Liver (tissue), 9 donors: ENCODE data around the gene LRMDA. TPM values are rescaled to one million over a fixed set of nuclear protein-coding genes. Genes with fewer than 3 reads are reported as not detected.

Source experiments
- DNase-seq: peaks from one replicate; pipeline ENCODE4 v3.0.0-alpha.2; 2017; ENCODE audit warnings: low spot score
- H3K27ac ChIP-seq, 2 donors: one replicate each; pipeline ENCODE4 v1.7.0; 2013; ENCODE audit warnings: inconsistent platforms in 2 of 2, low read length in 2 of 2, control low read depth in 1 of 2, low read depth in 1 of 2, mild to moderate bottlenecking in 1 of 2
- H3K27me3 ChIP-seq, 4 donors: one replicate each; pipeline versions ENCODE4 v1.6.1 to v1.7.0; 2013; ENCODE audit warnings: low read length in 3 of 4, inconsistent platforms in 1 of 4, mild to moderate bottlenecking in 1 of 4, moderate library complexity in 1 of 4; ENCODE audit not compliant: control insufficient read depth in 4 of 4, insufficient read depth in 4 of 4
- H3K36me3 ChIP-seq, 4 donors: one replicate each; pipeline versions ENCODE4 v1.6.1 to v1.7.0; 2013; ENCODE audit warnings: low read length in 3 of 4, mild to moderate bottlenecking in 3 of 4, low read depth in 1 of 4, moderate library complexity in 1 of 4; ENCODE audit not compliant: control insufficient read depth in 4 of 4, insufficient read depth in 3 of 4
- H3K4me1 ChIP-seq, 4 donors: one replicate each; pipeline versions ENCODE4 v1.6.1 to v1.7.0; 2013; ENCODE audit warnings: low read length in 3 of 4, mild to moderate bottlenecking in 3 of 4, moderate library complexity in 1 of 4; ENCODE audit not compliant: control insufficient read depth in 4 of 4, insufficient read depth in 4 of 4
- H3K4me3 ChIP-seq, 3 donors: one replicate each; pipeline versions ENCODE4 v1.6.1 to v1.7.0; 2013; ENCODE audit warnings: low read length in 3 of 3, control low read depth in 1 of 3, low read depth in 1 of 3, mild to moderate bottlenecking in 1 of 3
- H3K9ac ChIP-seq, 2 donors: one replicate each; pipeline ENCODE4 v1.7.0; 2013; ENCODE audit warnings: low read length in 2 of 2, mild to moderate bottlenecking in 2 of 2, moderate library complexity in 2 of 2, control low read depth in 1 of 2, low read depth in 1 of 2
- H3K9me3 ChIP-seq, 4 donors: one replicate each; pipeline versions ENCODE4 v1.6.1 to v1.7.0; 2013; ENCODE audit warnings: low read length in 3 of 4; ENCODE audit not compliant: control insufficient read depth in 4 of 4
- ATF3 ChIP-seq: IDR thresholded peaks from 2 replicates; pipeline ENCODE4 v1.6.1; 2016; ENCODE audit warnings: antibody characterized with exemption
- CTCF ChIP-seq: fragments of 150-350 bp; IDR thresholded peaks from 2 replicates; pipeline ENCODE4 v1.5.1; 2017; ENCODE audit warnings: improper control_type of control experiment, low read depth, low read length; ENCODE audit not compliant: missing input control
- EGR1 ChIP-seq, 2 donors: IDR thresholded peaks; 2 replicates each; pipeline ENCODE4 v1.6.1; 2016 to 2018; ENCODE audit warnings: antibody characterized with exemption in 2 of 2, low read depth in 2 of 2
- FOXA2 ChIP-seq: IDR thresholded peaks from 2 replicates; pipeline ENCODE4 v1.6.1; 2016; ENCODE audit warnings: antibody characterized with exemption
- GABPA ChIP-seq, 2 donors: IDR thresholded peaks in 1 of 2; conservative IDR thresholded peaks in 1 of 2; 2 replicates each; pipeline ENCODE4 v1.6.1; 2016; ENCODE audit warnings: antibody characterized with exemption in 2 of 2, mild to moderate bottlenecking in 1 of 2, moderate library complexity in 1 of 2
- HNF4A ChIP-seq, 2 donors: conservative IDR thresholded peaks; 2 replicates each; pipeline ENCODE4 v1.6.1; 2016; ENCODE audit warnings: antibody characterized with exemption in 2 of 2, mild to moderate bottlenecking in 2 of 2
- JUND ChIP-seq, 2 donors: IDR thresholded peaks; 2 replicates each; pipeline ENCODE4 v1.6.1; 2016; ENCODE audit warnings: antibody characterized with exemption in 2 of 2
- MAX ChIP-seq: IDR thresholded peaks from 2 replicates; pipeline ENCODE4 v1.6.1; 2016; ENCODE audit warnings: antibody characterized with exemption
- NR2F2 ChIP-seq: IDR thresholded peaks from 2 replicates; pipeline ENCODE4 v1.6.1; 2016; ENCODE audit warnings: antibody characterized with exemption
- RAD21 ChIP-seq, 2 donors: IDR thresholded peaks; 2 replicates each; pipeline ENCODE4 v1.6.1; 2016; ENCODE audit warnings: antibody characterized with exemption in 2 of 2, mild to moderate bottlenecking in 2 of 2
- REST ChIP-seq: IDR thresholded peaks from 2 replicates; pipeline ENCODE4 v1.6.1; 2016; ENCODE audit warnings: antibody characterized with exemption, mild to moderate bottlenecking
- RXRA ChIP-seq, 2 donors: IDR thresholded peaks; 2 replicates each; pipeline ENCODE4 v1.6.1; 2017 to 2018; ENCODE audit warnings: antibody characterized with exemption in 2 of 2, mild to moderate bottlenecking in 1 of 2
- SP1 ChIP-seq: IDR thresholded peaks from 2 replicates; pipeline ENCODE4 v1.6.1; 2018; ENCODE audit warnings: antibody characterized with exemption, mild to moderate bottlenecking
- YY1 ChIP-seq: IDR thresholded peaks from 2 replicates; pipeline ENCODE4 v1.6.1; 2016; ENCODE audit warnings: antibody characterized with exemption, mild to moderate bottlenecking
- ZBTB33 ChIP-seq: IDR thresholded peaks from 2 replicates; pipeline ENCODE4 v1.6.1; 2016; ENCODE audit warnings: antibody characterized with exemption
- WGBS: extraction: QIAGEN DNeasy Blood & Tissue Kit; methylation state at CpG from one replicate; pipeline ENCODE4 v1.1.7; 2013; 5-methylcytosine and 5-hydroxymethylcytosine counted together
- polyA plus RNA-seq, 2 donors: library from polyadenylated mRNA; stranded (reverse) in 1 of 2; unstranded in 1 of 2; fragments of 200-250 nt in 1 of 2; fragments of >200 nt in 1 of 2; fragmentation: Nextera tagmentation in 1 of 2; extraction: Ambion mirVana in 1 of 2; gene quantifications; one replicate each; pipeline versions ENCODE4 v1.2.1 to v1.2.3, GENCODE V29; 2013 to 2015
- total RNA-seq, 2 donors: library from RNA; depleted of rRNA; stranded (reverse); fragments of >200 nt; gene quantifications; one replicate each; pipeline ENCODE4 v1.2.3, GENCODE V29; 2014
- donor health status: healthy.
- donor health status: healthy.
- donor health status: healthy.
- donor health status: healthy.
- donor health status: healthy.

The LRMDA gene
- total and polyA plus RNA-seq, 4 donors, result 7.9 to 15.8 (median 11.3) TPM

- 88% methylated on average over 3 of the region's 3 CpGs for WGBS
- H3K9me3 ChIP-seq, result no peaks in the 10 kb centered on the region
- peaks cover 0 to 2% (median 0%) of the 10 kb centered on the region in 4 donors for H3K4me1 ChIP-seq
- H3K9ac ChIP-seq, result no peak overlapping the region
- H3K4me3 ChIP-seq, result no peak overlapping the region
- no peak for DNase-seq
- no peak for TF ChIP-seq REST
- no peak for TF ChIP-seq RAD21 (IDR thresholded peaks at IDR 0.05)
- no peak for TF ChIP-seq YY1
- TF ChIP-seq MAX, result no peak
- TF ChIP-seq FOXA2, result no peak
- TF ChIP-seq EGR1 (IDR thresholded peaks at IDR 0.05; ENCODE audit: low read depth in 2 of 2), result no peak
- H3K27me3 ChIP-seq, result no peaks in the 10 kb centered on the region
- H3K27ac ChIP-seq, result no peak overlapping the region
- no peaks in the 10 kb centered on the region for H3K36me3 ChIP-seq
Observed at GRCh38 chr10:76549171-76549570, 1117.7 kb downstream of the LRMDA start.

- H3K36me3 ChIP-seq, result no peaks in the 10 kb centered on the region
- TF ChIP-seq YY1, result no peak
- TF ChIP-seq GABPA (IDR thresholded peaks at IDR 0.05 in 1 of 2, conservative IDR thresholded peaks at IDR 0.05 in 1 of 2), result no peak
- no peak for TF ChIP-seq HNF4A (conservative IDR thresholded peaks at IDR 0.05)
- no peak for TF ChIP-seq JUND (IDR thresholded peaks at IDR 0.05)
- no peak for TF ChIP-seq FOXA2
- no peak for TF ChIP-seq NR2F2
- no peak for TF ChIP-seq CTCF
- no peak for TF ChIP-seq ATF3
- no peak for TF ChIP-seq SP1
- no peak for TF ChIP-seq ZBTB33
- TF ChIP-seq RXRA (IDR thresholded peaks at IDR 0.05), result no peak
- no peak for TF ChIP-seq RAD21 (IDR thresholded peaks at IDR 0.05)
- TF ChIP-seq REST, result no peak
- TF ChIP-seq MAX, result no peak
- 78% methylated on average over 1 of the region's 1 CpG for whole genome bisulfite sequencing
- H3K4me1 ChIP-seq, result peaks cover 0 to 2% (median 0%) of the 10 kb centered on the region in 4 donors
- no peaks in the 10 kb centered on the region for H3K27me3 ChIP-seq
- no peak overlapping the region for H3K4me3 ChIP-seq
- no peak overlapping the region for H3K9ac ChIP-seq
- H3K9me3 ChIP-seq, result no peaks in the 10 kb centered on the region
- no peak overlapping the region for H3K27ac ChIP-seq
- DNase-seq, result no peak
Observed at GRCh38 chr10:76550806-76551205, 1119.4 kb downstream of the LRMDA start.
